ENCODE measurements around the gene MAP7. TPM values are rescaled to one million over a fixed set of nuclear protein-coding genes. Genes with fewer than 3 reads are reported as not detected.

MAP7 gene
- total RNA-seq, 2 experiments from 2014 or later = 0.31 to 0.45 TPM

DNA sequence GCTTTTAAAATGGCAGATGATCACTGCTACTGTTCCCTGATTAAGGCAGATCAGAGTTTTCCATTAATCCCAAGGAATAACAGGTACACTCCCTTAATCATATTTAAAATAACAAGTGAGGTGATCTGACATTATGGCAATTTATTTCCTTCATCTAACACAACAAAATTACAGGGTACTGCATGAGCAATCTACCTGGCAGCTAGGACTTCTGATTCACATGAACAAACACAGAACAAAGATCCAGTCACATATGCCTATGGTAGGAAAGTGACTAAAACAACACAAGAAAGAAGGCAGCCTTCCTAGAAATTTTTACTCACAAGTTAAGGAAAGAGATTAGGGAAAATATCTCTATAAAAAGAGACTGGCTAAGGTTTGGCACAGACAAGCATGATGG is 33.2 kb downstream of the MAP7 start:
- CTCF ChIA-PET = no interaction called here
- Mint-ChIP-seq H3K27ac (no peak overlapping the region), H3K9me3 (ENCODE audit: insufficient read depth) (no peaks in the 10 kb centered on the region), H3K27me3 (ENCODE audit: low read depth) (peaks cover 22% of the 10 kb centered on the region), H3K4me3 (no peak overlapping the region), H3K36me3 (ENCODE audit: low read depth) (no peaks in the 10 kb centered on the region), H3K4me1 (ENCODE audit: low read depth) (no peaks in the 10 kb centered on the region)
- ATAC-seq = no peak
- no peak for DNase-seq
- POLR2A ChIA-PET = no interaction called here

DNA sequence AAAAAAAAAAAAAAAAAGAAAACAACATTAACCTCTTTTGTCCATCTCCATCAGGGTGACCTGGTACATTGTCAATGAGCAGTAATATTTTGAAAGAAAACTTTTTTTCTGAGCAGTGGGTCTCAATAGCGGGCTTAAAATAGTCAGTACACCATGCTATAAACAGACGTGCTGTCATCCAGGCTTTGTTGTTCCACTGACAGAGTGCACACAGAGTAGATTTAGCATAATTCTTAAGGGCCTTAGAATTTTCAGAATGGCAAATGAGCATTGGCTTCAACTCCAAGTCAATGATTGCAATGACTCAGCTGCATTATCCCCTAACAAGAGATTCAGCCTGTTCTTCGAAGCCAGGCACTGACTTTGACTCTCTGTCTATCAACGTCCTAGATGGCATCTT is 35.6 kb downstream of the MAP7 start:
- H3K4me3 Mint-ChIP-seq = no peak overlapping the region
- no peaks in the 10 kb centered on the region for H3K9me3 Mint-ChIP-seq (ENCODE audit: insufficient read depth)
- CTCF ChIA-PET = no interaction called here
- POLR2A ChIA-PET = no interaction called here
- peaks cover 18% of the 10 kb centered on the region for H3K27me3 Mint-ChIP-seq (ENCODE audit: low read depth)
- no peak for ATAC-seq
- H3K4me1 Mint-ChIP-seq (ENCODE audit: low read depth) = peaks cover 2% of the 10 kb centered on the region
- no peak for DNase-seq
- H3K27ac Mint-ChIP-seq = no peak overlapping the region
- no peaks in the 10 kb centered on the region for H3K36me3 Mint-ChIP-seq (ENCODE audit: low read depth)

DNA sequence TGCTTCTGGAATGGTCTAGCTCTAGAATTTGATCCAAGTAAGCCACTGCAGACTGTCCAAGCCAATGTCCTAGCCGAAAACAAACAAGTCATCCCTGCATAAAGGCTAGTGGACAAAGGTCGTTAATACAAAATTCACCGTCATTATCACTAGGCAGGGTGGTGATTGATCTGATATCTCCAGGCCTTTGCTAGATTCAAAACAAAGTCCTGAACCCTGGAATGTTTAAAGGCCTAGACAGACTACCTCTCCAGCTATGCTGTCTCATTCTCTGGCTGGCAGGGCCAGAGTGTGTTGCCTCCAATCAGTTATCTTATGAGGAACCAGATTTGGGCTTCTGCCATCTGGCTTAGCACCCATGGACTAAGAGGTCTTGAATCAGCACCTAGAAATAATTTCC is 38.3 kb downstream of the MAP7 start:
- DNase-seq = no peak
- Mint-ChIP-seq H3K4me3 (no peak overlapping the region), H3K36me3 (ENCODE audit: low read depth) (no peaks in the 10 kb centered on the region), H3K4me1 (ENCODE audit: low read depth) (peaks cover 2% of the 10 kb centered on the region), H3K27ac (no peak overlapping the region), H3K27me3 (ENCODE audit: low read depth) (peaks cover 14% of the 10 kb centered on the region), H3K9me3 (ENCODE audit: insufficient read depth) (no peaks in the 10 kb centered on the region)
- ChIA-PET POLR2A (no interaction called here), CTCF (no interaction called here)
- no peak for ATAC-seq

DNA sequence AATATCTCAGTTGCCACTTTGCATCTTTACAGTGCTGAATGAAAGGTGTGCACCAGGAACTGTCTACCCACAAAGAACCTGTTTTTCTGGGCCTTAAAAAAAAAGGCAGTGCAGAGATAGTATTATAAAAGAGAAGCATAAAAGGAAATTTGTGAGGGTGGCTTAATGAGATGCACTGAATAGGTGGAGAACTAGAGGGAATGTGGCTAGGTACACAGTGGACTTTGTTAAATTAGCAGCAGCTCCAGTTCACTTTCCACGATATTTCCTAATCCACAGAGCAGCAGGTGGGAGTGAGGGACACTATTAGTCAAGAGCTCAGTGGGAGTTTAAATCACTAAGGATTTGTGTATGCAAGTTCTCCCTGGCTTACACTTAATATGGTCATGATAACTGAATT is 38.8 kb downstream of the MAP7 start:
- DNase-seq (no peak), ATAC-seq (no peak)
- CTCF ChIA-PET = no interaction called here
- POLR2A ChIA-PET = no interaction called here
- H3K4me1 Mint-ChIP-seq (ENCODE audit: low read depth) = peaks cover 2% of the 10 kb centered on the region
- no peaks in the 10 kb centered on the region for H3K36me3 Mint-ChIP-seq (ENCODE audit: low read depth)
- no peak overlapping the region for H3K4me3 Mint-ChIP-seq
- H3K27me3 Mint-ChIP-seq (ENCODE audit: low read depth) = peaks cover 14% of the 10 kb centered on the region
- H3K27ac Mint-ChIP-seq = no peak overlapping the region
- H3K9me3 Mint-ChIP-seq (ENCODE audit: insufficient read depth) = no peaks in the 10 kb centered on the region

DNA sequence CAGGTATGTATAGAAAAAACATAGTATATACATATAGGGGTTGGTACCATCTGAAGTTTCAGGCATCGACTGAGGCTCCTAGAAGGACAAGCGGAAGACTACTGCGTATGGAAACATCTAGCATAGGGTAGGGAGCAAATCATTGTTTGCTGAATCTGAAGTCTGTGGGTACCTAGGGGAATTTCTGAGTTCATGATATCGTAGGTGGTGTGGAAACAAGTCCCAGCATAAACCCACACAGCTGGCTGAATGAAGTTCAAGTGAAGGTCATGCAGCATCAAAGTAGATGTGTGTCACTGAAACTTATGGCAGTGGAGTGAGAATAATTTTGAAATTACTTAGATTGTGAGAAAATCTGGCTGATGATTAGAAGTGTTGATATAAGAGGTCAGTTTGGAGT is 39.4 kb downstream of the MAP7 start:
- peaks cover 12% of the 10 kb centered on the region for H3K27me3 Mint-ChIP-seq (ENCODE audit: low read depth)
- no peak overlapping the region for H3K4me3 Mint-ChIP-seq
- POLR2A ChIA-PET = no interaction called here
- no peak for ATAC-seq
- CTCF ChIA-PET = no interaction called here
- DNase-seq = no peak
- no peaks in the 10 kb centered on the region for H3K9me3 Mint-ChIP-seq (ENCODE audit: insufficient read depth)
- no peak overlapping the region for H3K27ac Mint-ChIP-seq
- H3K36me3 Mint-ChIP-seq (ENCODE audit: low read depth) = no peaks in the 10 kb centered on the region
- peaks cover 2% of the 10 kb centered on the region for H3K4me1 Mint-ChIP-seq (ENCODE audit: low read depth)

DNA sequence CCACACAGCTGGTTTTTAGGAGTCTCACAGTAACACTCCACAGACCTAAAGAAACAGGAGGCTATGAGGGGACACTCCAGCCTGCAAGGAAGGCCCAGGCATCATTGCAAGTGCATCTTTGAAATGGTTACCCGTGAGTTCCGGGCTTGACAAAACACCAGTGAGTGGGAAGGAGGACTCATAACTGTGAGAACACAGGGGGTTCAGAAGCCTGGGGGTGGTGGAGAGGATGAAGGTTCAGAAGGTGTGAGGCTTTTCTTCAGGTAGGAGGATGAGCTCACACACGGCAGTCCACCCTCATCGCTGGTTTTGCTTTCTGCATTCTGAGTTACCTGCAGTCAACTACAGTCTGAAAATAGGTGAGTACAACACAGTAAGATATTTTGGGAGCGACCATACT is 39.9 kb downstream of the MAP7 start:
- no peak for DNase-seq
- H3K36me3 Mint-ChIP-seq (ENCODE audit: low read depth) = no peaks in the 10 kb centered on the region
- H3K4me3 Mint-ChIP-seq = no peak overlapping the region
- CTCF ChIA-PET = no interaction called here
- no peaks in the 10 kb centered on the region for H3K9me3 Mint-ChIP-seq (ENCODE audit: insufficient read depth)
- H3K4me1 Mint-ChIP-seq (ENCODE audit: low read depth) = peaks cover 2% of the 10 kb centered on the region
- H3K27me3 Mint-ChIP-seq (ENCODE audit: low read depth) = peaks cover 9% of the 10 kb centered on the region
- no peak overlapping the region for H3K27ac Mint-ChIP-seq
- POLR2A ChIA-PET = no interaction called here
- ATAC-seq = no peak

DNA sequence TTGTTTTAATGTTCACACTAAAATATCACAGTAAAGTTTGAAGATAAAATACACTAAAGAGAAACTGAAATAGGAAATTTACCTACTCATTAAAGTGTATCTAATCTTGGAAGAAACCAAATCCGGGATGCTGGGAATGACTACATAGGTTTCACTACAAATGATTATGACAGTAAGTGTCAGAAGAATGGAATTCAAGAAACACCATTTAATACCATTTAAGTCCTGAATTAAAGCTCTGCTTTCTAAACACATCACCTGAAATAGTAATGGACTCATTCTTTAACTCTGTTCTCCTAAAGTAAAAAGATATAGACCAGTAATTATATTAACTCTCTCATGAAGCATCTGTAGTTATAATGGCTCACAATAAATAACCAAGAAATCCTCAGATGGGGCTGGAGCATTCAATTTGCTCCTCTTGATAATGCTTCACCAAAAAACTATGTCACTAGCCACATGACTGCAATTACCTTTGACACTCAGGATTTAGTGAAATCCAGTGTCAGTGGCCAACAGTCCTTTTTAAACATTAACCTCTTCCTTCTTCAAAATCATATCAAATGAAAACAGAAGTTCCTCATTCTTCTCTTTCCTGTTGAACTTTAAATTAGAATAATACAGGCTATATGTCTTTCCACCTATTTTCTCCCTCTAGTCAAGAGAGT is 41.4 kb downstream of the MAP7 start:
- CTCF ChIA-PET = no interaction called here
- Mint-ChIP-seq H3K9me3 (ENCODE audit: insufficient read depth) (no peaks in the 10 kb centered on the region), H3K4me3 (no peak overlapping the region), H3K27ac (no peak overlapping the region), H3K27me3 (ENCODE audit: low read depth) (peaks cover 7% of the 10 kb centered on the region), H3K36me3 (ENCODE audit: low read depth) (no peaks in the 10 kb centered on the region), H3K4me1 (ENCODE audit: low read depth) (peaks cover 2% of the 10 kb centered on the region)
- ATAC-seq = no peak
- POLR2A ChIA-PET = no interaction called here
- DNase-seq = no peak

DNA sequence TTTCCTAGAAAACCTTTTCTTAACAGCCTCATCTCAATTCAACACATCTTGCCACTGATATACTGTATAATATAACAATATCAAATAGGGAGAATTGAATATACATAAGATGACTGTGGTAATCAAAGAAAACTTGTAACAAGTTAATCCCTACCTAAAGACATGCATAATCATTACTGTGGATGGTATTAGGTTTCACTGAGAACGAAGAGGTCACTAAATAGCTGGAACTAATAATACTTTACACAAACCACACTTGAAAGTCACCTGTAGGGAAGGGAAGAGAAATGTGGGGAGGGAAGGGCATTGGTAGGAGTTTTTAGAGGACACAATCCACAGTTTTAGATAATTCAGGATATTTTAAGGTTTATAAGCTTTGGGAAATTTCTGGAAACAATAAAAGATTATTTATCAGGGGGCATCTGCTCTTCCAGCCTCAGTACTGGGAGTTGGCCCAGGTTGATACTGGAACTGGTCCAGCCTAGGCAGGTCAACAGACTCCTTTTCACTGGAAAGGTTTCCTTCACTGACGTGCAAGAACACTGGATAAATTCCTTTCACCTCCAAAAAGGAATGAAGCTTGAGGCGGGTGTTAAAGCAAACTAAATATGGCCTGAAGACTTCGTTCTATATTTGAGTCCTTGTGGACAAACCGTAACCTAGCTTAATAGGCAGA is 44.0 kb downstream of the MAP7 start:
- no peak overlapping the region for H3K4me3 Mint-ChIP-seq

DNA sequence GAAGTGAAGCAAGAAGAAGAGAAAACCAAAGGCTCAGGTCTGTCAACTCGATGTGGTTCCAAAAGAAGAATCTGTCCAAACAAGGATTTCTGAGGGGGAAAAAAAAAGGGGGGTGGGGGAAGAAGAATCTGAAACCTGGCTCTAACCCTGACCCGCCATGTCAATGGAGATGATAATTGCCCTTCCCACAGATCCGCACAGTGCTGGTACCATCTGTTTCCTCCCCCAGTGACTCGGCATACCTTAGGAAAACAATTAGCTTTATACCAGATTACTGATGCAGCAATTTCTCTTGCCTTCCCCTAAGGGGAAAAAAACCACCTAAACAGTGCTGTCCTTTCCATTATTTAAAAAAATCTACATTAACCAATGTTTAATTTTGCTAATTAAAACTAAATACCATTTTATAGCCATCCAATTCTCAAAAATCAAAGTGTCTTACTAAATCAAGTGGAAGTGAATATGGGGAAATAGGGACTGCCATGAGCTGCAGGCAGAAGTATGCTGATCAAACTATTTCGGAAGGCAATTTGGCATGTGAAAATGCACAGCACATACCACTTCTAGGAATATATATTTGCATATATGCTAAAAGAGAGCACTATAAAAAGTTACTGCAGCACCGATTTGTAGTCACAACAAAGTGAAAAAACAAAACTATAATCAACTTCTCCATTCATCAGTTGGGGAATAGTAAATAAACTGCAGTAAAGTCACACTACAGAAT is 46.8 kb downstream of the MAP7 start:
- ChIA-PET POLR2A (no interaction called here), CTCF (no interaction called here)
- no peaks in the 10 kb centered on the region for H3K27me3 Mint-ChIP-seq (ENCODE audit: low read depth)
- no peak overlapping the region for H3K4me3 Mint-ChIP-seq
- DNase-seq (no peak), ATAC-seq (no peak)
- H3K4me1 Mint-ChIP-seq (ENCODE audit: low read depth) = no peaks in the 10 kb centered on the region
- H3K9me3 Mint-ChIP-seq (ENCODE audit: insufficient read depth) = no peaks in the 10 kb centered on the region
- no peak overlapping the region for H3K27ac Mint-ChIP-seq
- no peaks in the 10 kb centered on the region for H3K36me3 Mint-ChIP-seq (ENCODE audit: low read depth)

More for the DNA sequence above, 44.0 kb downstream of the MAP7 start:
- ChIA-PET CTCF (no interaction called here), POLR2A (no interaction called here)
- H3K27me3 Mint-ChIP-seq (ENCODE audit: low read depth) = peaks cover 3% of the 10 kb centered on the region
- no peak for DNase-seq
- no peaks in the 10 kb centered on the region for H3K36me3 Mint-ChIP-seq (ENCODE audit: low read depth)
- no peak overlapping the region for H3K27ac Mint-ChIP-seq
- ATAC-seq = no peak
- peaks cover 2% of the 10 kb centered on the region for H3K4me1 Mint-ChIP-seq (ENCODE audit: low read depth)
- H3K9me3 Mint-ChIP-seq (ENCODE audit: insufficient read depth) = no peaks in the 10 kb centered on the region

DNA sequence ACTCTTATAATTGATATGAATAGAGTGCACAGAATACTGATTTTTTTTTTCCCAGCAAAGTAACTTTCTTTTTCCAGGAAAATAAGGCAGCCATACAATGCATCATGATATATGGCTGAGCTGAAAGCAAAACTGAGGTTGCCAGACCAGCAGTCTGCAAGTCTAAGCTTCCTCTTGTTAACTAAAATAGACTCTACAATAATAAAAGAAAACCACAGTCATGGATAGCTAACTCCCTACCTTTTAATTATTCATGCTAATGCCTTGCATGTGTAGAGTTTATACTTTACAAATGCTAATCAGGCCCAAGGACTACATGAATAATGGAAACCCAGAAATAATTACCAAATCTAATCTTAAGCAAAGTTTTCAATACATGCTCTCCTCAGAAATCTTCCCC is 47.4 kb downstream of the MAP7 start:
- H3K27me3 Mint-ChIP-seq (ENCODE audit: low read depth) = no peaks in the 10 kb centered on the region
- H3K4me1 Mint-ChIP-seq (ENCODE audit: low read depth) = no peaks in the 10 kb centered on the region
- DNase-seq = no peak
- no peak overlapping the region for H3K27ac Mint-ChIP-seq
- no peak for ATAC-seq
- POLR2A ChIA-PET = no interaction called here
- CTCF ChIA-PET = no interaction called here
- no peaks in the 10 kb centered on the region for H3K9me3 Mint-ChIP-seq (ENCODE audit: insufficient read depth)
- no peaks in the 10 kb centered on the region for H3K36me3 Mint-ChIP-seq (ENCODE audit: low read depth)
- H3K4me3 Mint-ChIP-seq = no peak overlapping the region

DNA sequence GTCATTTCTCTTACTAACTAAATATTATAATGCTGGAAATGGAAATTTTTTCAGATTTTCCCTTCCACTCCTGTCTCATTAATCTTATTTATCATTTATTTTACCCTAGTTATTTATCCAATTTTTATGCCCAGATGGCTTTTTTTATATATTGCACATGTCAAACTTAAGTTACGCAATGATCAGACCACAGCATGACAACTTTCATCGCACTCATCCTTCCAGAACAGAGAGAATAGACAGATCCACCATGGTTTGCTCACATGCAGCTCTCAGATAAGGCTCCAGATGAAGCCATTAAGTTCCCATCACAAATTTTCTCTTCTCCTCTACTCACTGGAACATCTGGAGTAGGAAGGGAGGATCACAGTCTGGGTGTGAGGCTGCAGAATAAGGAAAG is 48.7 kb downstream of the MAP7 start:
- Mint-ChIP-seq H3K36me3 (ENCODE audit: low read depth) (no peaks in the 10 kb centered on the region), H3K27me3 (ENCODE audit: low read depth) (no peaks in the 10 kb centered on the region), H3K27ac (no peak overlapping the region), H3K9me3 (ENCODE audit: insufficient read depth) (no peaks in the 10 kb centered on the region), H3K4me1 (ENCODE audit: low read depth) (no peaks in the 10 kb centered on the region), H3K4me3 (no peak overlapping the region)
- DNase-seq (no peak), ATAC-seq (no peak)
- POLR2A ChIA-PET = no interaction called here
- CTCF ChIA-PET = no interaction called here

DNA sequence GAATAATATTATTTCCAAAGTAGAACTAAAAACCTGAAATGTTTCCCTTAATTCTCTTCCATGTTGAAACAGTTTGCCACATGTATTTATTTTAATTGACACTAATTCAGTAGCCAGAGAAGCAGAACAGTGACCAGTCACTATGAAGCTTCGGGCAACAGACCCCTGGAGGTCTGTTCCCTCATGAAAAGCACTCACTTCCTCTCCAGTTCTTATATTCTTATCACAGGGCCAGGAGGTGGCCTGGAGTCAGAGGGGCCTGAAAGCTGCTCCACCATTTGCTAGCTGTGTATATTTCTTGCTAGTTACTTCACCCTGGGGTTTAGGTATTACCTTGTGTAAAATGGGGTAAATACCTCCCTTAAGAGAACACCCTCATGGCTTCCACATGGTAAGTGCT is 49.1 kb downstream of the MAP7 start:
- H3K4me3 Mint-ChIP-seq = no peak overlapping the region
- no peak for ATAC-seq
- ChIA-PET POLR2A (no interaction called here), CTCF (no interaction called here)
- no peaks in the 10 kb centered on the region for H3K36me3 Mint-ChIP-seq (ENCODE audit: low read depth)
- H3K27me3 Mint-ChIP-seq (ENCODE audit: low read depth) = no peaks in the 10 kb centered on the region
- no peak for DNase-seq
- no peaks in the 10 kb centered on the region for H3K9me3 Mint-ChIP-seq (ENCODE audit: insufficient read depth)
- no peaks in the 10 kb centered on the region for H3K4me1 Mint-ChIP-seq (ENCODE audit: low read depth)
- no peak overlapping the region for H3K27ac Mint-ChIP-seq
